GM23248 (cell line): ENCODE results near the gene SLC24A4. TPM values are rescaled to one million over a fixed set of nuclear protein-coding genes. Genes with fewer than 3 reads are reported as not detected.

Experiments used
- DNase-seq: peaks from one replicate; pipeline ENCODE4 v3.0.0-alpha.2; 2015
- H2AFZ ChIP-seq: fragments of 200-600 bp; sonication (generic); 2 replicates; pipeline ENCODE4 v1.6.1; 2016; ENCODE audit warnings: antibody characterized with exemption
- H3F3A ChIP-seq: fragments of 200-600 bp; sonication (generic); 2 replicates; pipeline ENCODE4 v1.6.1; 2016; ENCODE audit warnings: mild to moderate bottlenecking, antibody characterized with exemption, mixed run types; ENCODE audit not compliant: insufficient read depth
- H3K27ac ChIP-seq: fragments of 200-600 bp; sonication (generic); 2 replicates; pipeline ENCODE4 v1.5.1; 2016; ENCODE audit warnings: mild to moderate bottlenecking
- H3K27me3 ChIP-seq: fragments of 200-600 bp; sonication (generic); replicated peaks from 2 replicates; pipeline ENCODE4 v1.6.1; 2016; ENCODE audit warnings: mild to moderate bottlenecking; ENCODE audit not compliant: insufficient read depth
- H3K36me3 ChIP-seq: fragments of 200-600 bp; sonication (generic); 2 replicates; pipeline ENCODE4 v1.6.1; 2016; ENCODE audit warnings: low read depth, mild to moderate bottlenecking
- H3K4me1 ChIP-seq: fragments of 200-600 bp; sonication (generic); 2 replicates; pipeline ENCODE4 v1.6.1; 2016; ENCODE audit warnings: mild to moderate bottlenecking; ENCODE audit not compliant: insufficient read depth
- H3K4me2 ChIP-seq: fragments of 200-600 bp; sonication (generic); one replicate; pipeline ENCODE4 v1.6.1; 2016; ENCODE audit warnings: mild to moderate bottlenecking; ENCODE audit not compliant: unreplicated experiment
- H3K4me3 ChIP-seq: fragments of 200-600 bp; sonication (generic); 2 replicates; pipeline ENCODE4 v1.5.1; 2016; ENCODE audit warnings: mild to moderate bottlenecking
- H3K79me2 ChIP-seq: fragments of 200-600 bp; sonication (generic); 2 replicates; pipeline ENCODE4 v1.6.1; 2016; ENCODE audit warnings: mild to moderate bottlenecking; ENCODE audit not compliant: insufficient read depth
- H3K9ac ChIP-seq: fragments of 200-600 bp; sonication (generic); 2 replicates; pipeline ENCODE4 v1.6.1; 2016; ENCODE audit warnings: mild to moderate bottlenecking
- H3K9me2 ChIP-seq: fragments of 200-600 bp; sonication (generic); 2 replicates; pipeline ENCODE4 v1.6.1; 2016; ENCODE audit warnings: mixed run types, mild to moderate bottlenecking, moderate library complexity; ENCODE audit not compliant: insufficient read depth
- H3K9me3 ChIP-seq: fragments of 200-600 bp; sonication (generic); one replicate; pipeline ENCODE4 v1.6.1; 2017; ENCODE audit warnings: low read depth
- H4K20me1 ChIP-seq: fragments of 200-600 bp; sonication (generic); 2 replicates; pipeline ENCODE4 v1.6.0; 2016; ENCODE audit not compliant: insufficient read depth
- EZH2 ChIP-seq: fragments of 200-600 bp; sonication (generic); IDR thresholded peaks from 2 replicates; pipeline ENCODE4 v1.6.1; 2018; ENCODE audit warnings: antibody characterized with exemption, mild to moderate bottlenecking; ENCODE audit not compliant: insufficient read depth, poor library complexity, severe bottlenecking
- EZH2phosphoT487 ChIP-seq: fragments of 200-600 bp; sonication (generic); IDR thresholded peaks from 2 replicates; pipeline ENCODE4 v1.6.1; 2018; ENCODE audit warnings: antibody characterized with exemption, moderate library complexity, mild to moderate bottlenecking, low read depth; ENCODE audit not compliant: insufficient read depth
- WGBS, 2 experiments: methylation state at CpG; one replicate each; pipeline ENCODE4 v1.1.6; 2015 to 2017; ENCODE audit warnings: low lambda C conversion rate in 2 of 2, low coverage in 1 of 2; ENCODE audit errors: missing lambda C conversion rate in 2 of 2; 5-methylcytosine and 5-hydroxymethylcytosine counted together
- in situ Hi-C: fragments of 300-500 bp; cut with MboI; formaldehyde crosslinking; loops from 2 replicates; pipeline ENCODE4 v1.15.0; 2020
- polyA plus RNA-seq: library from polyadenylated mRNA; unstranded; fragments of >200 nt; fragmentation: Nextera tagmentation; extraction: Ambion mirVana; gene quantifications from 2 replicates; pipeline ENCODE4 v1.2.1, GENCODE V29; 2016
- total RNA-seq: library from RNA; depleted of rRNA; stranded (reverse); fragments of >200 nt; shearing (Covaris generic); gene quantifications from 2 replicates; pipeline ENCODE4 v1.2.3, GENCODE V29; 2014

SLC24A4 gene
- total and polyA plus RNA-seq, 2 experiments from 2014 or later = not detected

DNA sequence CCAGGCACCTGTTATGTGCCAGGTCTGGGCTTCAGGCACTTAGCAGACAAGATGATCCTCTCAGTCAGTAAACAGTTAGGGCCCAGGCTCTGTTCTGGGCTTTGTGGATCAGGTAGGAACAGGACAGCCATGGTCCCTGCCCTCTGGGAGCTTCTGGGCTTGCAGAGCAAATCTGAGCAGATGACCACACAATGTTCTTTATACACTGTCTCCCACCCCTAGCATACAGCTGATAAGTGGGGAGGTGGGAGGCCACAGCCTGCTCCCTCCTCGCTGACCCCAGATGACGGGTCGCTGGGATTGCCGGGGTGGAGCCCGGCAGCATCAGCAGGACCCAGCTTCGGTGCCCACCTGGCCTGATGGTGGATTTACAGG lies 137.6 kb downstream of the SLC24A4 start:
- TF ChIP-seq EZH2phosphoT487 (no peak), EZH2 (no peak)
- Histone ChIP-seq H3K4me1 (peaks cover 11% of the 10 kb centered on the region), H3K9ac (no peak overlapping the region), H3K9me2 (no peaks in the 10 kb centered on the region), H3K79me2 (no peaks in the 10 kb centered on the region), H3K36me3 (no peaks in the 10 kb centered on the region), H4K20me1 (no peaks in the 10 kb centered on the region), H3K4me2 (no peak overlapping the region), H2AFZ (peak overlapping the region; percentile 16; the same call in 1 of the 2 replicates), H3K9me3 (no peaks in the 10 kb centered on the region), H3F3A (no peaks in the 10 kb centered on the region), H3K4me3 (no peak overlapping the region), H3K27ac (0 out of 2 replicates have a peak overlapping the region, but pooled peaks have one; percentile 0), H3K27me3 (no peaks in the 10 kb centered on the region)
- WGBS, 2 experiments = 80 to 82% methylated on average over 6 of the region's 6 CpGs
- in situ Hi-C loops = loop anchor here (5.0 kb wide), 1 partner anchor 318 kb away; no protein-coding TSS in a partner anchor
- no peak for DNase-seq

- H3F3A ChIP-seq = no peaks in the 10 kb centered on the region
Measured at GRCh38 chr14:92460916-92461579, 138.1 kb downstream of the SLC24A4 start.

GRCh38 chr14:92461891-92462290 lies 138.9 kb downstream of the SLC24A4 start:
- Histone ChIP-seq H3K27ac (no peak overlapping the region), H3K9ac (no peak overlapping the region), H3K4me3 (no peak overlapping the region), H3K4me1 (peaks cover 11% of the 10 kb centered on the region), H3K4me2 (peak overlapping the region; percentile 50), H3K9me2 (no peaks in the 10 kb centered on the region), H4K20me1 (no peaks in the 10 kb centered on the region), H3K79me2 (no peaks in the 10 kb centered on the region), H3K27me3 (no peaks in the 10 kb centered on the region), H3K36me3 (no peaks in the 10 kb centered on the region), H3K9me3 (no peaks in the 10 kb centered on the region), H2AFZ (no peak overlapping the region), H3F3A (no peaks in the 10 kb centered on the region)
- DNase-seq = no peak
- TF ChIP-seq EZH2phosphoT487 (no peak), EZH2 (no peak)
- in situ Hi-C loops = loop anchor here (5.0 kb wide), 1 partner anchor 320 kb away; no protein-coding TSS in a partner anchor
- WGBS, 2 experiments = 87 to 93% methylated on average over 7 of the region's 7 CpGs

More at GRCh38 chr14:92460916-92461579, 138.1 kb downstream of the SLC24A4 start:
- Histone ChIP-seq H3K36me3 (no peaks in the 10 kb centered on the region), H3K27me3 (no peaks in the 10 kb centered on the region), H3K4me3 (no peak overlapping the region), H4K20me1 (no peaks in the 10 kb centered on the region), H3K4me1 (peaks cover 11% of the 10 kb centered on the region), H3K79me2 (no peaks in the 10 kb centered on the region), H3K9me3 (no peaks in the 10 kb centered on the region), H3K27ac (0 out of 2 replicates have a peak overlapping the region, but pooled peaks have one; percentile 16), H3K9me2 (no peaks in the 10 kb centered on the region), H2AFZ (peak overlapping the region; percentile 16), H3K9ac (no peak overlapping the region), H3K4me2 (peak overlapping the region; percentile 50)
- peak; percentile 89 for DNase-seq
- WGBS, 2 experiments = 29 to 30% methylated on average over 17 to 19 of the region's 19 CpGs
- TF ChIP-seq EZH2phosphoT487 (no peak), EZH2 (no peak)
- in situ Hi-C loops = loop anchor here (5.0 kb wide), 1 partner anchor 319 kb away; no protein-coding TSS in a partner anchor

GRCh38 chr14:92462568-92462967 lies 139.6 kb downstream of the SLC24A4 start:
- no peaks in the 10 kb centered on the region for H3K9me2 ChIP-seq
- no peak for DNase-seq
- TF ChIP-seq EZH2phosphoT487 = no peak
- no peak for TF ChIP-seq EZH2
- H3K4me1 ChIP-seq = peaks cover 11% of the 10 kb centered on the region
- no peak overlapping the region for H3K9ac ChIP-seq
- H3K27me3 ChIP-seq = no peaks in the 10 kb centered on the region
- no peaks in the 10 kb centered on the region for H4K20me1 ChIP-seq
- H3K79me2 ChIP-seq = no peaks in the 10 kb centered on the region
- no peak overlapping the region for H3K4me2 ChIP-seq
- in situ Hi-C loops = loop anchor here (5.0 kb wide), 1 partner anchor 320 kb away; no protein-coding TSS in a partner anchor
- H3K27ac ChIP-seq = no peak overlapping the region
- no peaks in the 10 kb centered on the region for H3F3A ChIP-seq
- 87 to 95% methylated on average over 4 of the region's 4 CpGs for WGBS, 2 experiments
- no peak overlapping the region for H3K4me3 ChIP-seq
- no peak overlapping the region for H2AFZ ChIP-seq
- H3K36me3 ChIP-seq = no peaks in the 10 kb centered on the region
- no peaks in the 10 kb centered on the region for H3K9me3 ChIP-seq
